HepG2 (cell line): ENCODE measurements around the gene DDI2. TPM values are rescaled to one million over a fixed set of nuclear protein-coding genes. Genes with fewer than 3 reads are reported as not detected.

Experiments used
- ADNP ChIP-seq: sonication (generic); formaldehyde crosslinking; IDR thresholded peaks from 2 replicates; pipeline ENCODE4 v1.4.0; 2020; ENCODE audit warnings: missing genetic modification reagents
- ATF4 ChIP-seq, 2 experiments: fragments of 450-650 bp in 1 of 2; sonication (generic) in 1 of 2; formaldehyde crosslinking; IDR thresholded peaks; 2 replicates each; pipeline versions ENCODE4 v1.5.0 to v1.8.0; 2020 to 2022; ENCODE audit warnings: mild to moderate bottlenecking in 1 of 2, missing genetic modification reagents in 1 of 2
- ATF5 ChIP-seq: sonication (generic); formaldehyde crosslinking; IDR thresholded peaks from 2 replicates; pipeline ENCODE4 v1.4.0; 2020; ENCODE audit warnings: mild to moderate bottlenecking, low read depth, missing genetic modification reagents
- BCL6 ChIP-seq: IDR thresholded peaks from 2 replicates; pipeline ENCODE4 v1.6.1; 2016; ENCODE audit warnings: missing genetic modification reagents, missing compliant biosample characterization
- GABPB1 ChIP-seq: IDR thresholded peaks from 2 replicates; pipeline ENCODE4 v1.6.1; 2016; ENCODE audit warnings: mild to moderate bottlenecking, missing genetic modification reagents, moderate library complexity, missing compliant biosample characterization
- MXD4 ChIP-seq: IDR thresholded peaks from 2 replicates; pipeline ENCODE4 v1.6.1; 2016; ENCODE audit warnings: mild to moderate bottlenecking, missing biosample characterization, missing genetic modification reagents
- PHF5A ChIP-seq: IDR thresholded peaks from one replicate; pipeline ENCODE4 v1.6.1; 2018; ENCODE audit warnings: low read depth, missing genetic modification reagents; ENCODE audit not compliant: unreplicated experiment
- SATB2 ChIP-seq: sonication (generic); formaldehyde crosslinking; IDR thresholded peaks from 2 replicates; pipeline ENCODE4 v1.5.0; 2020; ENCODE audit warnings: missing genetic modification reagents
- SKI ChIP-seq: fragments of 450-650 bp; IDR thresholded peaks from one replicate; pipeline ENCODE4 v1.6.1; 2018; ENCODE audit warnings: mild to moderate bottlenecking; ENCODE audit not compliant: partially characterized antibody
- SMAD1 ChIP-seq: sonication (generic); formaldehyde crosslinking; IDR thresholded peaks from 2 replicates; pipeline ENCODE4 v1.4.0; 2020; ENCODE audit warnings: missing genetic modification reagents, low read depth, mild to moderate bottlenecking, borderline replicate concordance
- ZBTB14 ChIP-seq: sonication (generic); formaldehyde crosslinking; IDR thresholded peaks from 2 replicates; pipeline ENCODE4 v1.4.0; 2020; ENCODE audit warnings: missing genetic modification reagents
- ZBTB49 ChIP-seq: sonication (generic); formaldehyde crosslinking; IDR thresholded peaks from 2 replicates; pipeline ENCODE4 v1.4.0; 2020; ENCODE audit warnings: missing genetic modification reagents, borderline replicate concordance
- ZBTB8A ChIP-seq: sonication (generic); formaldehyde crosslinking; IDR thresholded peaks from 2 replicates; pipeline ENCODE4 v1.4.0; 2020; ENCODE audit warnings: mild to moderate bottlenecking, low read depth, missing genetic modification reagents, borderline replicate concordance
- ZFX ChIP-seq: sonication (generic); formaldehyde crosslinking; IDR thresholded peaks from 2 replicates; pipeline ENCODE4 v1.4.0; 2020; ENCODE audit warnings: mild to moderate bottlenecking, low read depth, missing genetic modification reagents, moderate library complexity
- ZKSCAN1 ChIP-seq: fragments of 150-350 bp; IDR thresholded peaks from 2 replicates; pipeline ENCODE4 v1.6.1; 2014; ENCODE audit warnings: low read length
- ZNF124 ChIP-seq: sonication (generic); formaldehyde crosslinking; IDR thresholded peaks from 2 replicates; pipeline ENCODE4 v1.4.0; 2020; ENCODE audit warnings: missing genetic modification reagents
- ZNF512 ChIP-seq: sonication (generic); formaldehyde crosslinking; IDR thresholded peaks from 2 replicates; pipeline ENCODE4 v1.4.0; 2020; ENCODE audit warnings: mild to moderate bottlenecking, missing genetic modification reagents
- ZNF639 ChIP-seq: conservative IDR thresholded peaks from 2 replicates; pipeline ENCODE4 v1.6.1; 2018; ENCODE audit warnings: missing genetic modification reagents
- polyA plus RNA-seq, 8 experiments: library from polyadenylated mRNA; depleted of rRNA in 3 of 8; stranded (reverse) in 7 of 8; unstranded in 1 of 8; fragments of >200 nt; fragmentation: Illumina TruSeq in 4 of 8; extraction: Trizol in 4 of 8; gene quantifications; 2 replicates each; pipeline versions ENCODE4 v1.2.1 to v1.2.3, GENCODE V29; 2011 to 2016; ENCODE audit warnings: low read depth in 4 of 8, missing spikeins in 1 of 8, mixed read lengths in 1 of 8; ENCODE audit not compliant: insufficient read depth in 1 of 8
- total RNA-seq, 5 experiments: library from RNA; depleted of rRNA; stranded (reverse); fragments of >200 nt; fragmentation: Illumina TruSeq; extraction: Trizol; gene quantifications; 2 replicates each; pipeline ENCODE4 v1.2.3, GENCODE V29; 2016; ENCODE audit warnings: low read depth in 1 of 5

Gene DDI2
- total and polyA plus RNA-seq, 2 of the 13 experiments (the other 11 are each of a cell fraction or from before 2014, with no cell fraction given), result 8.5 to 25.7 TPM

- TF ChIP-seq MXD4 (CRISPR knock-in tag) (peak; percentile 78), ATF5 (CRISPR knock-in tag) (no peak), SATB2 (CRISPR knock-in tag) (0 out of 2 replicates have a peak, but pooled peaks have one; percentile 33), GABPB1 (CRISPR knock-in tag) (no peak), ATF4 (CRISPR knock-in tag; IDR thresholded peaks at IDR 0.05) (peak in 1 of 2 experiments; percentile 62; a peak in 2 of 4 replicates), SMAD1 (no peak), PHF5A (CRISPR knock-in tag) (peak; percentile 73), ZKSCAN1 (no peak), ZBTB8A (no peak), ADNP (CRISPR knock-in tag) (no peak), ZBTB14 (CRISPR knock-in tag) (no peak), ZNF639 (CRISPR knock-in tag) (no peak; the same call in 1 of the 2 replicates), ZNF512 (CRISPR knock-in tag) (no peak), BCL6 (CRISPR knock-in tag) (peak; percentile 91), SKI (no peak), ZNF124 (CRISPR knock-in tag) (peak; percentile 77; the same call in 1 of the 2 replicates), ZFX (CRISPR knock-in tag) (no peak), ZBTB49 (CRISPR knock-in tag) (no peak)
Observed at GRCh38 chr1:15618655-15619525, 1.6 kb downstream of the DDI2 start (continued).
